K562 (cell line): Measurements from ENCODE around the gene SLC29A3. TPM values are rescaled to one million over a fixed set of nuclear protein-coding genes. Genes with fewer than 3 reads are reported as not detected.

Experiments used
- CTCFL ChIP-seq: IDR thresholded peaks from 2 replicates; pipeline ENCODE4 v1.6.1; 2011; ENCODE audit warnings: borderline replicate concordance, low read depth, mild to moderate bottlenecking, moderate library complexity, low read length; ENCODE audit not compliant: insufficient read depth, poor library complexity, severe bottlenecking
- HMBOX1 ChIP-seq: sonication (generic); IDR thresholded peaks from 2 replicates; pipeline ENCODE4 v1.6.1; 2016
- JUN ChIP-seq, 2 experiments: sonication (generic) in 1 of 2; formaldehyde crosslinking in 1 of 2; IDR thresholded peaks; 2 replicates each; pipeline versions ENCODE4 v1.6.1 to v1.8.0; 2012 to 2022; ENCODE audit warnings: borderline replicate concordance in 2 of 2, mild to moderate bottlenecking in 2 of 2, improper control_type of control experiment in 1 of 2, low read depth in 1 of 2, low read length in 1 of 2, missing genetic modification reagents in 1 of 2
- NELFE ChIP-seq: IDR thresholded peaks from 2 replicates; pipeline ENCODE4 v1.6.1; 2011; ENCODE audit warnings: mild to moderate bottlenecking; ENCODE audit not compliant: insufficient read depth, insufficient read length
- RCOR1 ChIP-seq, 2 experiments: IDR thresholded peaks; 2 replicates each; pipeline ENCODE4 v1.6.1; 2012; ENCODE audit warnings: low read depth in 2 of 2, low read length in 2 of 2, borderline replicate concordance in 1 of 2, improper control_type of control experiment in 1 of 2
- ZNF143 ChIP-seq: sonication (generic); formaldehyde crosslinking; IDR thresholded peaks from 2 replicates; pipeline ENCODE4 v1.9.0; 2022; ENCODE audit warnings: mild to moderate bottlenecking, missing genetic modification reagents
- ZNF592 ChIP-seq: fragments of 450-650 bp; IDR thresholded peaks from 2 replicates; pipeline ENCODE4 v1.6.1; 2017; ENCODE audit warnings: antibody characterized with exemption, mild to moderate bottlenecking
- ZNF609 ChIP-seq: sonication (generic); formaldehyde crosslinking; IDR thresholded peaks from 2 replicates; pipeline ENCODE4 v1.8.1; 2023; ENCODE audit warnings: missing genetic modification reagents, mild to moderate bottlenecking, borderline replicate concordance
- ZNF740 ChIP-seq, 3 experiments: fragments of 200-800 bp in 1 of 3; sonication (Bioruptor generic) in 1 of 3; sonication (generic) in 1 of 3; formaldehyde crosslinking in 1 of 3; IDR thresholded peaks; 2 replicates each; pipeline versions ENCODE4 v1.6.1 to v1.8.0; 2016 to 2022; ENCODE audit warnings: mild to moderate bottlenecking in 2 of 3, missing compliant biosample characterization in 2 of 3, missing genetic modification characterization in 2 of 3, missing genetic modification reagents in 1 of 3
- polyA plus RNA-seq, 8 experiments: library from polyadenylated mRNA; depleted of rRNA in 4 of 8; stranded (reverse) in 5 of 8; unstranded in 3 of 8; fragments of >200 nt; fragmentation: Nextera tagmentation in 2 of 8; fragmentation: Illumina TruSeq in 1 of 8; extraction: Ambion mirVana in 2 of 8; extraction: Trizol in 1 of 8; gene quantifications; 2 replicates each; pipeline versions ENCODE4 v1.2.1 to v1.2.3, GENCODE V29; 2011 to 2014; ENCODE audit warnings: inconsistent platforms in 1 of 8, missing spikeins in 1 of 8
- total RNA-seq, 7 experiments: library from RNA; depleted of rRNA in 6 of 7; stranded (reverse); fragments of >200 nt in 6 of 7; fragmentation: Illumina TruSeq in 2 of 7; extraction: Trizol in 2 of 7; gene quantifications; 2 replicates each; pipeline versions ENCODE4 v1.2.1 to v1.2.3, GENCODE V29; 2011 to 2021; ENCODE audit warnings: low replicate concordance in 1 of 7

The SLC29A3 gene
- total and polyA plus RNA-seq, 9 of the 15 experiments (the other 6 are each of a cell fraction or from before 2014, with no cell fraction given) = 2.1 to 10.7 (median 4.6) TPM

GRCh38 chr10:71270301-71271220 is 48.5 kb upstream of the SLC29A3 start (continued):
- TF ChIP-seq CTCFL (peak; percentile 64), NELFE (no peak), ZNF592 (no peak), RCOR1 (IDR thresholded peaks at IDR 0.05; ENCODE audit: borderline replicate concordance in 1 of 2, low read depth in 2 of 2, low read length in 2 of 2) (peak in 1 of 2 experiments; percentile 32; a peak in 1 of 4 replicates), JUN (IDR thresholded peaks at IDR 0.05; ENCODE audit: borderline replicate concordance, low read depth, low read length) (peak; percentile 67; the same call in 1 of the 2 replicates), JUN (CRISPR knock-in tag; IDR thresholded peaks at IDR 0.05; ENCODE audit: borderline replicate concordance) (peak; percentile 72), ZNF143 (CRISPR knock-in tag) (peak; percentile 38; the same call in 1 of the 2 replicates), ZNF609 (no peak), ZNF740 (CRISPR knock-in tag; IDR thresholded peaks at IDR 0.05) (no peak), ZNF740 (tag; IDR thresholded peaks at IDR 0.05) (0 out of 4 replicates have a peak, but pooled peaks of 1 of the 2 experiments have one; percentile 21), HMBOX1 (peak; percentile 79)
